C4-2B (cell line): ENCODE measurements around the gene RASA2.

ENCODE experiments used
- ZFX ChIP-seq: fragments of 450-650 bp; IDR thresholded peaks from 2 replicates; pipeline ENCODE4 v1.6.1; 2017
- TF ChIP-seq, protein P1 (sequence below): fragments of 450-650 bp; conservative IDR thresholded peaks from 2 replicates; pipeline ENCODE4 v1.5.1; 2017; ENCODE audit warnings: mild to moderate bottlenecking

GRCh38 chr3:141538568-141539240, 51.9 kb downstream of the RASA2 start:
- TF ChIP-seq, protein P1, sequence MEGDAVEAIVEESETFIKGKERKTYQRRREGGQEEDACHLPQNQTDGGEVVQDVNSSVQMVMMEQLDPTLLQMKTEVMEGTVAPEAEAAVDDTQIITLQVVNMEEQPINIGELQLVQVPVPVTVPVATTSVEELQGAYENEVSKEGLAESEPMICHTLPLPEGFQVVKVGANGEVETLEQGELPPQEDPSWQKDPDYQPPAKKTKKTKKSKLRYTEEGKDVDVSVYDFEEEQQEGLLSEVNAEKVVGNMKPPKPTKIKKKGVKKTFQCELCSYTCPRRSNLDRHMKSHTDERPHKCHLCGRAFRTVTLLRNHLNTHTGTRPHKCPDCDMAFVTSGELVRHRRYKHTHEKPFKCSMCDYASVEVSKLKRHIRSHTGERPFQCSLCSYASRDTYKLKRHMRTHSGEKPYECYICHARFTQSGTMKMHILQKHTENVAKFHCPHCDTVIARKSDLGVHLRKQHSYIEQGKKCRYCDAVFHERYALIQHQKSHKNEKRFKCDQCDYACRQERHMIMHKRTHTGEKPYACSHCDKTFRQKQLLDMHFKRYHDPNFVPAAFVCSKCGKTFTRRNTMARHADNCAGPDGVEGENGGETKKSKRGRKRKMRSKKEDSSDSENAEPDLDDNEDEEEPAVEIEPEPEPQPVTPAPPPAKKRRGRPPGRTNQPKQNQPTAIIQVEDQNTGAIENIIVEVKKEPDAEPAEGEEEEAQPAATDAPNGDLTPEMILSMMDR, result no peak
- no peak for TF ChIP-seq ZFX
